ENCODE results near the gene SDR9C7.

- TF ChIP-seq, protein P1, sequence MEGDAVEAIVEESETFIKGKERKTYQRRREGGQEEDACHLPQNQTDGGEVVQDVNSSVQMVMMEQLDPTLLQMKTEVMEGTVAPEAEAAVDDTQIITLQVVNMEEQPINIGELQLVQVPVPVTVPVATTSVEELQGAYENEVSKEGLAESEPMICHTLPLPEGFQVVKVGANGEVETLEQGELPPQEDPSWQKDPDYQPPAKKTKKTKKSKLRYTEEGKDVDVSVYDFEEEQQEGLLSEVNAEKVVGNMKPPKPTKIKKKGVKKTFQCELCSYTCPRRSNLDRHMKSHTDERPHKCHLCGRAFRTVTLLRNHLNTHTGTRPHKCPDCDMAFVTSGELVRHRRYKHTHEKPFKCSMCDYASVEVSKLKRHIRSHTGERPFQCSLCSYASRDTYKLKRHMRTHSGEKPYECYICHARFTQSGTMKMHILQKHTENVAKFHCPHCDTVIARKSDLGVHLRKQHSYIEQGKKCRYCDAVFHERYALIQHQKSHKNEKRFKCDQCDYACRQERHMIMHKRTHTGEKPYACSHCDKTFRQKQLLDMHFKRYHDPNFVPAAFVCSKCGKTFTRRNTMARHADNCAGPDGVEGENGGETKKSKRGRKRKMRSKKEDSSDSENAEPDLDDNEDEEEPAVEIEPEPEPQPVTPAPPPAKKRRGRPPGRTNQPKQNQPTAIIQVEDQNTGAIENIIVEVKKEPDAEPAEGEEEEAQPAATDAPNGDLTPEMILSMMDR (conservative IDR thresholded peaks at IDR 0.05; ENCODE audit: low read depth, low read length), result no peak
- TF ChIP-seq EZH2 (IDR thresholded peaks at IDR 0.05; ENCODE audit: low read length, unreplicated experiment) (no peak), EZH2phosphoT487 (IDR thresholded peaks at IDR 0.05; ENCODE audit: borderline replicate concordance, low read length) (no peak)
Observed at GRCh38 chr12:56958422-56958821, 24.2 kb upstream of the SDR9C7 start.
